Activated CD4-positive, CD25-positive, alpha-beta regulatory T cell treated with anti-CD3 and anti-CD28 coated beads, Interleukin-2, amount 50 U/mL, for 16 hours (primary cell): ENCODE measurements around the gene PIGW.
A peak's percentile ranks its signal among the peaks of the same experiment; 100 is the strongest.

ENCODE experiments used
- DNase-seq: peaks from one replicate; pipeline ENCODE4 v3.0.0-alpha.2; 2020; ENCODE audit warnings: low read depth, low spot score

PIGW gene

GRCh38 chr17:36534840-36535668, at the start of gene PIGW, which contains the start of gene MYO19:
Gene PIGW (plus strand): TSS chr17:36534987. CDS start chr17:36537102, 2,115 bp downstream.
Gene MYO19 (minus strand): TSS chr17:36534868. CDS start chr17:36532538, 2,330 bp downstream.
- DNase-seq = peak; percentile 72

- no peak for DNase-seq
Measured at GRCh38 chr17:36485027-36485426, 49.8 kb upstream of the PIGW start.

GRCh38 chr17:36485805-36486203, 49.0 kb upstream of the PIGW start:
- no peak for DNase-seq

GRCh38 chr17:36486204-36487194, 48.3 kb upstream of the PIGW start, which contains the start of gene ZNHIT3:
Gene ZNHIT3 (plus strand): TSS chr17:36486681. CDS start chr17:36486700, 19 bp downstream.
- peak; percentile 83 for DNase-seq

GRCh38 chr17:36493956-36494355, 40.8 kb upstream of the PIGW start:
- DNase-seq = no peak

GRCh38 chr17:36494674-36495073, 40.1 kb upstream of the PIGW start:
- DNase-seq = no peak

GRCh38 chr17:36495076-36495578, 39.7 kb upstream of the PIGW start:
- DNase-seq = no peak

GRCh38 chr17:36496018-36496789, 38.6 kb upstream of the PIGW start:
- no peak for DNase-seq

GRCh38 chr17:36498155-36498554, 36.6 kb upstream of the PIGW start:
- DNase-seq = no peak

GRCh38 chr17:36498560-36499300, 36.1 kb upstream of the PIGW start:
- no peak for DNase-seq

GRCh38 chr17:36500745-36501225, 34.0 kb upstream of the PIGW start:
- no peak for DNase-seq

GRCh38 chr17:36501351-36501750, 33.4 kb upstream of the PIGW start:
- DNase-seq = no peak

- no peak for DNase-seq
Measured at GRCh38 chr17:36501963-36502362, 32.8 kb upstream of the PIGW start.

- DNase-seq = no peak
Measured at GRCh38 chr17:36503456-36504155, 31.2 kb upstream of the PIGW start.

GRCh38 chr17:36504156-36504545, 30.6 kb upstream of the PIGW start:
- DNase-seq = no peak

GRCh38 chr17:36505171-36505570, 29.6 kb upstream of the PIGW start:
- DNase-seq = no peak

GRCh38 chr17:36506249-36506826, 28.4 kb upstream of the PIGW start:
- DNase-seq = no peak

GRCh38 chr17:36506831-36507230, 28.0 kb upstream of the PIGW start:
- DNase-seq = no peak

GRCh38 chr17:36507266-36507665, 27.5 kb upstream of the PIGW start:
- DNase-seq = no peak
